Ovary (tissue), 9 donors: ENCODE measurements around the gene OLA1. TPM values are rescaled to one million over a fixed set of nuclear protein-coding genes. Genes with fewer than 3 reads are reported as not detected.

Experiments
- DNase-seq, 5 donors: peaks; one replicate each; pipeline ENCODE4 v3.0.0-alpha.2; 2019 to 2020
- H3K27ac ChIP-seq, 2 donors: fragments of 200-600 bp; one replicate each; pipeline versions ENCODE4 v1.5.1 to v1.8.0; 2019 to 2022
- H3K27me3 ChIP-seq: fragments of 200-600 bp; one replicate; pipeline ENCODE4 v1.8.0; 2022
- H3K36me3 ChIP-seq: fragments of 200-600 bp; sonication (generic); one replicate; pipeline ENCODE4 v1.5.1; 2019
- H3K4me1 ChIP-seq: one replicate; pipeline ENCODE4 v1.8.1; 2013; ENCODE audit warnings: mild to moderate bottlenecking, moderate library complexity; ENCODE audit not compliant: insufficient read depth
- H3K4me3 ChIP-seq: fragments of 200-600 bp; sonication (generic); one replicate; pipeline ENCODE4 v1.5.1; 2017
- H3K9me3 ChIP-seq, 2 donors: fragments of 200-600 bp in 1 of 2; sonication (generic) in 1 of 2; one replicate each; pipeline versions ENCODE4 v1.5.1 to v1.8.1; 2013 to 2019; ENCODE audit warnings: mild to moderate bottlenecking in 1 of 2, moderate library complexity in 1 of 2
- EP300 ChIP-seq: sonication (generic); formaldehyde crosslinking; IDR thresholded peaks from one replicate; pipeline ENCODE4 v1.6.1; 2017; ENCODE audit warnings: antibody characterized with exemption
- POLR2A ChIP-seq: fragments of 450-650 bp; IDR thresholded peaks from one replicate; pipeline ENCODE4 v1.6.1; 2017; ENCODE audit warnings: antibody characterized with exemption, mild to moderate bottlenecking, moderate library complexity
- WGBS, 3 donors: extraction: QIAGEN DNeasy Blood & Tissue Kit in 1 of 3; methylation state at CpG; one replicate each; pipeline versions ENCODE4 v1.1.5 to v1.1.7; 2013 to 2017; 5-methylcytosine and 5-hydroxymethylcytosine counted together
- intact Hi-C, 4 donors: fragments of 100-400 bp; cut with DNase I; formaldehyde crosslinking; loops; one replicate each; pipeline versions ENCODE4 v1.11.0 to v1.15.1; 2022 to 2023
- polyA plus RNA-seq, 2 donors: library from polyadenylated mRNA; stranded (reverse); fragments of 200-250 nt in 1 of 2; fragments of 350-450 nt in 1 of 2; fragmentation: Illumina TruSeq in 1 of 2; extraction: RNeasy Lipid Tissue Mini Kit (QIAGEN cat#74804) in 1 of 2; gene quantifications; one replicate each; pipeline ENCODE4 v1.2.3, GENCODE V29; 2013 to 2014
- total RNA-seq, 7 donors: library from RNA; depleted of rRNA in 2 of 7; stranded (reverse); fragments of >200 nt in 2 of 7; fragmentation: NEBNext Ultra II Directional in 3 of 7; extraction: Animal tissue kit (Norgen Biotek cat#: 25700) in 3 of 7; gene quantifications; one replicate each; pipeline versions ENCODE4 v1.1.0 to v1.2.4, GENCODE V29; 2016 to 2023
- TF ChIP-seq, protein P1 (sequence below), 3 donors: fragments of 450-650 bp in 2 of 3; fragments of 200-600 bp in 1 of 3; IDR thresholded peaks; one replicate each; pipeline versions ENCODE4 v1.5.1 to v1.8.0; 2016 to 2022; ENCODE audit warnings: antibody characterized with exemption in 3 of 3, mild to moderate bottlenecking in 1 of 3
- donor health status: DM: no; HTN: no; CAD: no; lungs with moderate emphysema.
- donor health status: DM: no; HTN: no; CAD: no.
- donor health status: Bipolar disorder and iron deficiency.
- donor health status: DM: yes; HTN: yes; CAD: no.
- donor health status: DM: no; HTN: no; CAD: no.
- donor health status: DM: yes; HTN: yes; CAD: no.

OLA1 gene
- total and polyA plus RNA-seq, 9 donors, result 25.6 to 127 (median 45.2) TPM

DNA sequence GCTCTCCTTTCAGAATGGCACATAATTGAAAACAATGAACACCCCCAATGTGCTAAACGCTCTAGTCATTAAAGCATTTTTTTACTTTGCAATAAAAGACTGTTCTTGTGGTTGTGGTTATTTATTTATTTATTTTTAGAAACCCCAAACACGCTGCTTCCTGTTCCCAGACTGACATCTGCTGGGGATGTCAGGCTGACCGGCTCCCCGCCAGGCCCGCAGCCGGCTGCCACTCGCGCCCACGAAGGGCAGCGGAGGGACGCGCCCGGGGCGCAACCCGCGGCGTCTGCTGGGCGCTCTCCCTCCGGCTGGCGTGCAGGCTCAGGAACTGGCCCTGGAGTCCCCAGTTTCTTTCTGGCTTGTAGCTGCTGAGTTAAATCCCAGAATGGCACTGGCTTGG, 200.1 kb downstream of the OLA1 start:
- Histone ChIP-seq H3K9me3 (no peaks in the 10 kb centered on the region), H3K4me1 (peaks cover 3% of the 10 kb centered on the region), H3K27ac (no peak overlapping the region), H3K4me3 (no peak overlapping the region), H3K36me3 (no peaks in the 10 kb centered on the region), H3K27me3 (no peaks in the 10 kb centered on the region)
- intact Hi-C loops, result loop anchor here in 1 of 4 donors (10.0 kb wide), 1 partner anchor 293 kb away; no protein-coding TSS in a partner anchor
- no peak for DNase-seq
- TF ChIP-seq EP300 (no peak), POLR2A (no peak)
- TF ChIP-seq, protein P1, sequence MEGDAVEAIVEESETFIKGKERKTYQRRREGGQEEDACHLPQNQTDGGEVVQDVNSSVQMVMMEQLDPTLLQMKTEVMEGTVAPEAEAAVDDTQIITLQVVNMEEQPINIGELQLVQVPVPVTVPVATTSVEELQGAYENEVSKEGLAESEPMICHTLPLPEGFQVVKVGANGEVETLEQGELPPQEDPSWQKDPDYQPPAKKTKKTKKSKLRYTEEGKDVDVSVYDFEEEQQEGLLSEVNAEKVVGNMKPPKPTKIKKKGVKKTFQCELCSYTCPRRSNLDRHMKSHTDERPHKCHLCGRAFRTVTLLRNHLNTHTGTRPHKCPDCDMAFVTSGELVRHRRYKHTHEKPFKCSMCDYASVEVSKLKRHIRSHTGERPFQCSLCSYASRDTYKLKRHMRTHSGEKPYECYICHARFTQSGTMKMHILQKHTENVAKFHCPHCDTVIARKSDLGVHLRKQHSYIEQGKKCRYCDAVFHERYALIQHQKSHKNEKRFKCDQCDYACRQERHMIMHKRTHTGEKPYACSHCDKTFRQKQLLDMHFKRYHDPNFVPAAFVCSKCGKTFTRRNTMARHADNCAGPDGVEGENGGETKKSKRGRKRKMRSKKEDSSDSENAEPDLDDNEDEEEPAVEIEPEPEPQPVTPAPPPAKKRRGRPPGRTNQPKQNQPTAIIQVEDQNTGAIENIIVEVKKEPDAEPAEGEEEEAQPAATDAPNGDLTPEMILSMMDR (IDR thresholded peaks at IDR 0.05), result no peak
- 88 to 93% (median 91%) methylated on average over 20 of the region's 20 CpGs for WGBS, 3 donors

DNA sequence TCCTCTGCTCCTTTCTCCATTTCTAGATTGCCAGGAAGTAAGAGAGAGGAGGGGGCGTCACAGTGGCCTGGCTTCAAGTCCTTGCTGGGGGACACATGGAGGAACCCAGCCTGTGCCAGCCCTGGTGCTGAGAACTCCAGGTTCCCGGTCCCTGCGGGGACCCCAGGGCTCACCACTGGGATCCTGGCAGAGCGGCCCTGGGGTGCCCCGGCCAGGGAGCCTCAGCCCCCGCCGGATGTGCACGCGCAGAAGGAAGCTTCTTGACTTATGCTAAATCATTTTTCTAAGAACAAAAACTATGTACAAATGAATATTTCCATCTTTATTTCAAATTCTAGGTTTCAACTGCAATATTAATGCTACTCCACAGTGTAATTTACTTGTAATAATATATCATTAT, 200.6 kb downstream of the OLA1 start:
- WGBS, 3 donors, result 90 to 96% (median 93%) methylated on average over 9 of the region's 9 CpGs

DNA sequence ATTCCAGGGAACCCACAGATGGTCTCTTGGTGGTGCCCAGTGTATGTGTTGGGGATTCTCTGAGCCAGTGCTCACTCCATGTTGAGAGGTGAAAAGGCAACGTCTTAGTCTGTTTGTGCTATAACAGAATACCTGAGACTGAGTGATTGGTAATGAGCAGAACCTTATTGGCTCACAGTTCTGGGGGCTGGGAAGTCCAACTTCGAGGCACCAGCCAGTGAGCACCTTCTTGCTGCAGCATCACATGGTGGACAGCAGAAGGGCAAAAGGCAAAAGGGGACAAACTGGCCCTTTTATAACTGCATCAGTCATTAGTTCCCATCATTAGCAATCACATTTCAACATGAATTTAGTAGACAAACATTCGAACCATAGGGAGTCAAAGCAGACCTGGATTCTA, 202.2 kb downstream of the OLA1 start:
- H3K27me3 ChIP-seq, result no peaks in the 10 kb centered on the region
- H3K4me1 ChIP-seq, result no peaks in the 10 kb centered on the region
- TF ChIP-seq EP300, result no peak
- no peak for TF ChIP-seq POLR2A
- TF ChIP-seq, protein P1 (IDR thresholded peaks at IDR 0.05), result no peak
- H3K9me3 ChIP-seq, result no peaks in the 10 kb centered on the region
- DNase-seq, result no peak
- no peaks in the 10 kb centered on the region for H3K36me3 ChIP-seq
- intact Hi-C loops, result loop anchor here in 1 of 4 donors (10.0 kb wide), 1 partner anchor 291 kb away; no protein-coding TSS in a partner anchor
- 77 to 86% (median 78%) methylated on average over 3 of the region's 3 CpGs for WGBS, 3 donors
- no peak overlapping the region for H3K27ac ChIP-seq
- no peak overlapping the region for H3K4me3 ChIP-seq

More for the DNA sequence above, 200.6 kb downstream of the OLA1 start:
- Histone ChIP-seq H3K4me3 (no peak overlapping the region), H3K9me3 (no peaks in the 10 kb centered on the region), H3K27ac (no peak overlapping the region), H3K36me3 (no peaks in the 10 kb centered on the region), H3K27me3 (no peaks in the 10 kb centered on the region), H3K4me1 (no peaks in the 10 kb centered on the region)
- intact Hi-C loops, result loop anchor here in 1 of 4 donors (10.0 kb wide), 1 partner anchor 293 kb away; no protein-coding TSS in a partner anchor
- DNase-seq, result no peak
- TF ChIP-seq, protein P1 (IDR thresholded peaks at IDR 0.05), result no peak
- TF ChIP-seq EP300 (no peak), POLR2A (no peak)

DNA sequence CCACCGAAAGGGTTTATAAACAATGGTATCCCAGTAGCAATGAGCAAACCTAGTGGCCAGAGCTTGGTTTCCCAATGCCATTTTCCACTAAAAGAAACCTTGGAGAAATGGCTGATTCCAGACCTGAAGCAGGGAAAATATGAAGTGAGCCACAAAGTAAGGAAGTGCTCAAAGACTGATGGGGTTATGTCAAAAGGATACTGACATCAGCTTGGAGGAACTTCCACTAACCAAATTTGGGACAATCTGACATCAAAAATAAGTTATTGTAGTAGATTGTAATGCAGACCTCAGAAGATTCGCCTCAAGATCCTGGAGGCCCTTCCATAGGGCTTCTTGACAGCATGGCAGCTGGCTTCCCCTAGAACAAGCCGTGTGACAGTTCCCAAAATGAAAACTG, 203.8 kb downstream of the OLA1 start:
- no peak overlapping the region for H3K4me3 ChIP-seq
- DNase-seq, result no peak
- 79 to 88% (median 83%) methylated on average over 3 of the region's 3 CpGs for WGBS, 3 donors
- intact Hi-C loops, result loop anchor here in 2 of 4 donors (5.0 to 10.0 kb wide), 2 partner anchors 290 to 312 kb away; no protein-coding TSS in a partner anchor
- no peak for TF ChIP-seq EP300
- TF ChIP-seq POLR2A, result no peak
- TF ChIP-seq, protein P1 (IDR thresholded peaks at IDR 0.05), result no peak
- H3K36me3 ChIP-seq, result no peaks in the 10 kb centered on the region
- H3K9me3 ChIP-seq, result no peaks in the 10 kb centered on the region
- H3K27me3 ChIP-seq, result no peaks in the 10 kb centered on the region
- H3K27ac ChIP-seq, result no peak overlapping the region
- peaks cover 2% of the 10 kb centered on the region for H3K4me1 ChIP-seq
